Body of pancreas (tissue), 4 donors: ENCODE results near the gene ANKRD13B.

Experiments
- CTCF ChIP-seq, 7 experiments: fragments of 450-650 bp in 4 of 7; fragments of 200-600 bp in 3 of 7; sonication (generic) in 3 of 7; IDR thresholded peaks; one replicate each; pipeline ENCODE4 v1.5.1; 2016 to 2019; ENCODE audit warnings: antibody characterized with exemption in 7 of 7
- POLR2A ChIP-seq, 3 donors: fragments of 450-650 bp; IDR thresholded peaks; one replicate each; pipeline ENCODE4 v1.6.1; 2016; ENCODE audit warnings: antibody characterized with exemption in 3 of 3, mild to moderate bottlenecking in 2 of 3

- no peak for TF ChIP-seq CTCF (IDR thresholded peaks at IDR 0.05)
- no peak for TF ChIP-seq POLR2A (IDR thresholded peaks at IDR 0.05)
These were observed 28.0 kb downstream of the ANKRD13B start for GRCh38 chr17:29620779-29621500.
